T-helper 17 cell (primary cell): ENCODE results near the gene KRT2. TPM values are rescaled to one million over a fixed set of nuclear protein-coding genes. Genes with fewer than 3 reads are reported as not detected.
"Not testable (repeated sequence)": the region's sequence is repeated elsewhere in the genome, so short reads cannot be mapped to it uniquely, and the experiment has no call there.

ENCODE experiments used
- ATAC-seq: fragments of 150-1000 bp; cut with Tn5 transposase; 2 replicates; pipeline ENCODE4 v1.10.0; 2021; ENCODE audit warnings: mild to moderate bottlenecking, moderate library complexity
- DNase-seq, 3 donors: peaks; one replicate each; pipeline versions ENCODE4 v3.0.0 to v3.0.0-alpha.2; 2020 to 2021
- H3K9me3 ChIP-seq: one replicate; pipeline ENCODE4 v1.7.0; 2013; ENCODE audit warnings: low read length, mild to moderate bottlenecking; ENCODE audit not compliant: control insufficient read depth, poor library complexity, severe bottlenecking
- H3K27ac Mint-ChIP-seq: one replicate; pipeline ENCODE4 v1.8.0; 2022; ENCODE audit warnings: mild to moderate bottlenecking, moderate library complexity, mixed read lengths
- H3K27me3 Mint-ChIP-seq: one replicate; pipeline ENCODE4 v1.8.0; 2022; ENCODE audit warnings: mixed read lengths
- H3K36me3 Mint-ChIP-seq: one replicate; pipeline ENCODE4 v1.8.0; 2022; ENCODE audit warnings: low read depth, mixed read lengths
- H3K4me1 Mint-ChIP-seq: one replicate; pipeline ENCODE4 v1.8.0; 2022; ENCODE audit warnings: mild to moderate bottlenecking, mixed read lengths
- H3K4me3 Mint-ChIP-seq: one replicate; pipeline ENCODE4 v1.8.0; 2022; ENCODE audit warnings: mild to moderate bottlenecking, moderate library complexity, mixed read lengths
- total RNA-seq, 4 donors: library from RNA in 2 of 4; stranded (reverse) in 2 of 4; gene quantifications; one replicate each; pipeline ENCODE4 v1.2.3 and lab custom pipeline; 2022 to 2026

KRT2 gene
- total RNA-seq, 2 donors from 2014 or later, result not detected

- not testable (repeated sequence) for ATAC-seq, H3K4me1 Mint-ChIP-seq, H3K9me3 ChIP-seq, H3K4me3 Mint-ChIP-seq, H3K27ac Mint-ChIP-seq, H3K36me3 Mint-ChIP-seq, DNase-seq
- H3K27me3 Mint-ChIP-seq, result peaks cover 33% of the 10 kb centered on the region
These were observed 17.9 kb upstream of the KRT2 start for GRCh38 chr12:52669941-52670340.

GRCh38 chr12:52669426-52669825 lies 17.4 kb upstream of the KRT2 start:
- no peak overlapping the region for H3K4me3 Mint-ChIP-seq
- DNase-seq (no peak), ATAC-seq (no peak)
- H3K36me3 Mint-ChIP-seq, result peaks cover 2% of the 10 kb centered on the region
- peaks cover 2% of the 10 kb centered on the region for H3K4me1 Mint-ChIP-seq
- H3K27ac Mint-ChIP-seq, result no peak overlapping the region
- peaks cover 33% of the 10 kb centered on the region for H3K27me3 Mint-ChIP-seq
- no peaks in the 10 kb centered on the region for H3K9me3 ChIP-seq

GRCh38 chr12:52667931-52668330 lies 15.9 kb upstream of the KRT2 start:
- H3K27ac Mint-ChIP-seq, result no peak overlapping the region
- H3K27me3 Mint-ChIP-seq, result peaks cover 43% of the 10 kb centered on the region
- no peaks in the 10 kb centered on the region for H3K9me3 ChIP-seq
- no peak overlapping the region for H3K4me3 Mint-ChIP-seq
- H3K36me3 Mint-ChIP-seq, result no peaks in the 10 kb centered on the region
- peaks cover 5% of the 10 kb centered on the region for H3K4me1 Mint-ChIP-seq
- DNase-seq (no peak), ATAC-seq (no peak)

- no peaks in the 10 kb centered on the region for H3K9me3 ChIP-seq
- Mint-ChIP-seq H3K27ac (no peak overlapping the region), H3K4me1 (peaks cover 5% of the 10 kb centered on the region), H3K27me3 (peaks cover 45% of the 10 kb centered on the region), H3K36me3 (no peaks in the 10 kb centered on the region), H3K4me3 (no peak overlapping the region)
- ATAC-seq, result no peak
- no peak for DNase-seq
These were observed 15.5 kb upstream of the KRT2 start for GRCh38 chr12:52667509-52667908.

- peak overlapping the region; percentile 27 for H3K27ac Mint-ChIP-seq
- no peak for ATAC-seq
- H3K36me3 Mint-ChIP-seq, result no peaks in the 10 kb centered on the region
- H3K27me3 Mint-ChIP-seq, result peaks cover 51% of the 10 kb centered on the region
- H3K4me1 Mint-ChIP-seq, result peaks cover 9% of the 10 kb centered on the region
- no peak overlapping the region for H3K4me3 Mint-ChIP-seq
- H3K9me3 ChIP-seq, result no peaks in the 10 kb centered on the region
- no peak for DNase-seq
These were observed 14.5 kb upstream of the KRT2 start for GRCh38 chr12:52666471-52666870.

GRCh38 chr12:52663420-52663819 lies 11.4 kb upstream of the KRT2 start:
- DNase-seq, result no peak
- ATAC-seq, result no peak
- no peak overlapping the region for H3K4me3 Mint-ChIP-seq
- no peaks in the 10 kb centered on the region for H3K9me3 ChIP-seq
- H3K27ac Mint-ChIP-seq, result no peak overlapping the region
- peaks cover 8% of the 10 kb centered on the region for H3K4me1 Mint-ChIP-seq
- no peaks in the 10 kb centered on the region for H3K36me3 Mint-ChIP-seq
- peaks cover 60% of the 10 kb centered on the region for H3K27me3 Mint-ChIP-seq

- ATAC-seq (no peak), DNase-seq (no peak)
- Mint-ChIP-seq H3K4me1 (peaks cover 7% of the 10 kb centered on the region), H3K36me3 (no peaks in the 10 kb centered on the region), H3K27me3 (peaks cover 62% of the 10 kb centered on the region), H3K27ac (peak overlapping the region; percentile 19), H3K4me3 (no peak overlapping the region)
- no peaks in the 10 kb centered on the region for H3K9me3 ChIP-seq
These were observed 10.9 kb upstream of the KRT2 start for GRCh38 chr12:52662918-52663229.

- Mint-ChIP-seq H3K27me3 (peaks cover 68% of the 10 kb centered on the region), H3K36me3 (no peaks in the 10 kb centered on the region), H3K4me1 (peaks cover 7% of the 10 kb centered on the region), H3K4me3 (peak overlapping the region; percentile 25), H3K27ac (peak overlapping the region; percentile 19)
- no peak for ATAC-seq
- no peak for DNase-seq
- H3K9me3 ChIP-seq, result no peaks in the 10 kb centered on the region
These were observed 10.3 kb upstream of the KRT2 start for GRCh38 chr12:52662093-52662917.

- Mint-ChIP-seq H3K27ac (no peak overlapping the region), H3K4me1 (peaks cover 7% of the 10 kb centered on the region), H3K27me3 (peaks cover 71% of the 10 kb centered on the region), H3K4me3 (no peak overlapping the region), H3K36me3 (no peaks in the 10 kb centered on the region)
- DNase-seq (no peak), ATAC-seq (no peak)
- no peaks in the 10 kb centered on the region for H3K9me3 ChIP-seq
These were observed 9.7 kb upstream of the KRT2 start for GRCh38 chr12:52661668-52662067.

- DNase-seq (no peak), ATAC-seq (no peak)
- H3K4me1 Mint-ChIP-seq, result peaks cover 7% of the 10 kb centered on the region
- H3K36me3 Mint-ChIP-seq, result no peaks in the 10 kb centered on the region
- H3K27me3 Mint-ChIP-seq, result peaks cover 70% of the 10 kb centered on the region
- H3K9me3 ChIP-seq, result no peaks in the 10 kb centered on the region
- no peak overlapping the region for H3K4me3 Mint-ChIP-seq
- H3K27ac Mint-ChIP-seq, result no peak overlapping the region
These were observed 9.0 kb upstream of the KRT2 start for GRCh38 chr12:52660934-52661499.

- H3K9me3 ChIP-seq, result no peaks in the 10 kb centered on the region
- H3K27ac Mint-ChIP-seq, result no peak overlapping the region
- H3K4me1 Mint-ChIP-seq, result peaks cover 10% of the 10 kb centered on the region
- no peak overlapping the region for H3K4me3 Mint-ChIP-seq
- H3K36me3 Mint-ChIP-seq, result no peaks in the 10 kb centered on the region
- DNase-seq (no peak), ATAC-seq (no peak)
- H3K27me3 Mint-ChIP-seq, result peaks cover 63% of the 10 kb centered on the region
These were observed 7.9 kb upstream of the KRT2 start for GRCh38 chr12:52659951-52660350.

- H3K4me3 Mint-ChIP-seq, result no peak overlapping the region
- H3K27me3 Mint-ChIP-seq, result peaks cover 63% of the 10 kb centered on the region
- H3K36me3 Mint-ChIP-seq, result no peaks in the 10 kb centered on the region
- DNase-seq (no peak), ATAC-seq (no peak)
- H3K4me1 Mint-ChIP-seq, result peaks cover 10% of the 10 kb centered on the region
- no peaks in the 10 kb centered on the region for H3K9me3 ChIP-seq
- H3K27ac Mint-ChIP-seq, result no peak overlapping the region
These were observed 7.4 kb upstream of the KRT2 start for GRCh38 chr12:52659395-52659794.

GRCh38 chr12:52658196-52658595 lies 6.2 kb upstream of the KRT2 start:
- Mint-ChIP-seq H3K27me3 (peaks cover 61% of the 10 kb centered on the region), H3K4me3 (no peak overlapping the region), H3K36me3 (no peaks in the 10 kb centered on the region), H3K4me1 (peaks cover 7% of the 10 kb centered on the region), H3K27ac (no peak overlapping the region)
- no peak for ATAC-seq
- DNase-seq, result no peak
- H3K9me3 ChIP-seq, result no peaks in the 10 kb centered on the region
